Stimulated activated CD8-positive, alpha-beta memory T cell treated with anti-CD3 and anti-CD28 coated beads, Interleukin-2, amount 100 ng/mL, for 1 hour (primary cell): ENCODE results near the gene ALMS1.
"Not testable (repeated sequence)": the region's sequence is repeated elsewhere in the genome, so short reads cannot be mapped to it uniquely, and the experiment has no call there.

Experiments
- DNase-seq, 2 donors: peaks; one replicate each; pipeline ENCODE4 v3.0.0-alpha.2; 2020; ENCODE audit warnings: low read depth in 2 of 2

The ALMS1 gene

DNA sequence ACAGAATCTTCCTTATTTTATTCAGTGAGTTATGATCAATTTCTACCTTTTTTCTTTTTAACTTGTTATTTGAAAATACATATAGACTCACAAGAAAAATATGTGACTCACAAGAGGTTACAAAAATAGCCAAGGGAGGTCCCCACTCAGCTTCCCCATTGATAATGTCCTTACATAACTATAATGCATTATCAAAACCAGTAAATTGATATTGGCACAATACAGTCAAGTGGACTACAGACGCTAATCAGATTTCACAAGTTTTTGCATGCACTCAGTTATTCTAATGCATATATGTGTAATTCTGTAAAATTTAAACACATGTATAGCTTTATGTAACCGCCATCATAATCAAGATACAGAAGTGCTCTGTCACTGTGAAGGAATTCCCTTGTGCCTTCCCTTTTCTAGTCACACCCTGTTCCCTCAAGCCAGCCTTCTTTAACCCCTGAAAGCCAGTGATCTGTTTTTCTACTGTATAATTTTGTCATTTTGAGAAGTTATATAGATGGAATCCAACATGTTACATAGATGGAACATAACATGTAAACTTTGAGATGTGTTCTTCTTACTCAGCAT is 118.4 kb downstream of the ALMS1 start:
- no peak for DNase-seq

DNA sequence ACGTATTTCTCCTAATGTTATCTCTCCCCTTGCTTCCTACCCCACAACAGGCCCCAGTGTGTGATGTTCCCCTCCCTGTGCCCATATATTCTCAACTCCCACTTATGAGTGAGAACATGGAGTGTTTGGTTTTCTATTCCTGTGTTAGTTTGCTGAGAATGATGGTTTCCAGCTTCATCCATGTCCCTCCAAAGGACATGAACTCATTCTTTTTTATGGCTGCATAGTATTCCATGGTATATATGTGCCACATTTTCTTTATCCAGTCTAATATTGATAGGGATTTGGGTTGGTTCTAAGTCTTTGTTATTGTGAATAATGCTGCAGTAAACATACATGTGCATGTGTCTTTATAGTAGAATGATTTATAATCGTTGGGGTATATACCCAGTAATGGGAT is 119.2 kb downstream of the ALMS1 start:
- not testable (repeated sequence) for DNase-seq

DNA sequence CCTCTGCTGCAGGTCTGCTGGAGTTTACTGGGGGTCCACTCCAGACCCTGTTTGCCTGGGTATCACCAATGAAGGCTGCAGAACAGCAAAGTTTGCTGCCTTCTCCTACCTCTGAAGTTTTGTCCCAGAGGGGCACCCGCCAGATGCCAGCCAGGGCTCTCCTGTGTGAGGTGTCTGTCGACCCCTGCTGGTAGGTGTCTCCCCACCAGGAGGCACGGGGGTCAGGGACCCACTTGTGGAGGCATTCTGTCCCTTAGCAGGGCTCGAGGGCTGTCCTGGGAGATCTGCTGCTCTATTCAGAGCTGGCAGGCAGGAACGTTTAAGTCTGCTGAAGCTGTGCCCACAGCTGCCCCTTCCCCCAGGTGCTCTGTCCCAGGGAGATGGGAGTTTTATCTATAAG is 124.8 kb downstream of the ALMS1 start:
- DNase-seq, result not testable (repeated sequence)

DNA sequence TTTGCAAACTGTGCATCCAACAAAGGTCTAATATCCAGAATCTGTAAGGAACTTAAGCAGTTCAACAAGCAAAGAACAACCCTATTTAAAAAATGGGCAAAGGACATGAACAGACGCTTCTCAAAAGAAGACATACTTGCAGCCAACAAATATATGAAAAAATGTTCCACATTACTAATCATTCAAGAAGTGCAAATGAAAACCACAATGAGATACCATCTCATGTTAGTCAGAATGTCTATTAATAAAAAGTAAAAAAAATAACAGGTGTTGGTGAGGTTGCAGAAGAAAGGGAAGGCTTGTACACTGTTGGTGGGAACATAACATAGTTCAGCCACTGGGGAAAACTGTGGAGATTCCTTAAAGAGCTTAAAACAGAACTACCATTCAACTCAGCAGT is 130.4 kb downstream of the ALMS1 start:
- DNase-seq, result no peak

DNA sequence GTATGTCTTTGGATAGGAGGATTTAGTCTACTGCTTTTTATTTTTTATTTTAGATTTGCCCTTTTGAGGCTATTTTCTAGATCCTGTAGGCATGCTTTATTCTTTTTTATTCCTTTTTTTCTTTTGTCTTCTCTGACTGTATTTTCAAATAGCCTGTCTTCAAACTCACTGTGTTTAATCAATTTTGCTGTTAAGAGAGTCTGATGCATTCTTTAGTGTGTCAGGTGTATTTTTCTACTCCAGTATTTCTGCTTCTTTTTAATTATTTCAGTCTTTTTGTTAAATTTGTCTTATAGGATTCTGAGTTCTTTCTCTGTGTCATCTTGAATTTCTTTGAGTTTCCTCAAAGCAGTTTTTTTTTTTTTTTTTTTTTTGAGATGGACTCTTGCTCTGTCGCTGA is 143.1 kb downstream of the ALMS1 start:
- DNase-seq, result no peak

DNA sequence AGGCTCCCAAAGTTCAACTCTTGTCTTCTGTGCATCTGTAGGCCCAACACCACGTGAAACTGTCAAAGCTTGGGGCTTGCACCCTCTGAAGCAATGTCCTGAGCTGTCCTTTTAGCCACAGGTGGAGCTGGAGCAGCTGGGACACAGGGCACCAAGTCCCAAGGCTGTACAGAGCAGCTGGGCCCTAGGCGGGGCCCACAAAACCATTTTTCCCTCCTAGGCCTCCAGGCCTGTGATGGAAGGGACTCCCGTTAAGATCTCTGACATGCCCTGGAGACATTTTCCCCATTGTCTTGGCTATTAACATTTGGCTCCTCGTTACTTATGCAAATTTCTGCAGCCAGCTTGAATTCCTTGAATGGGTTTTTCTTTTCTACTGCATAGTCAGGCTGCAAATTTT is 145.1 kb downstream of the ALMS1 start:
- not testable (repeated sequence) for DNase-seq

DNA sequence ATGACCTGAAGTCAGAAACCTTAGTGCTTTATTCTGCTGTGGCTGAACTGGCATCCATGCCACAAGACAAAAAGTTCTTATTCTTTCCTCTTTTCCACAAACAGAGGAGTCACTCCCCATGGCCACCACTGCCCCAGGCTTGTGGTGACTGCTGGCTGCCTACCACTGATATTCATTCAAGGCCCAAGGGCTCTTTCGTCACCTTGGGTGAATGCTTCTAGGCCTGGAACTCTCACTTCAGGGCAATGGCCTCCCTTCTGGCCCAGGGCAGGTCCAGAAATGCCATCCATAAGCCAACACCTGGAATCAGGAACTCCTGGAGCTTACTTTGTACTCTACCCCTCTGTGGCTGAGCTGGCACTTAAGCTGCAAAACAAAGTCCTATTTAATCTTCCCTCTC is 146.7 kb downstream of the ALMS1 start:
- DNase-seq, result no peak

DNA sequence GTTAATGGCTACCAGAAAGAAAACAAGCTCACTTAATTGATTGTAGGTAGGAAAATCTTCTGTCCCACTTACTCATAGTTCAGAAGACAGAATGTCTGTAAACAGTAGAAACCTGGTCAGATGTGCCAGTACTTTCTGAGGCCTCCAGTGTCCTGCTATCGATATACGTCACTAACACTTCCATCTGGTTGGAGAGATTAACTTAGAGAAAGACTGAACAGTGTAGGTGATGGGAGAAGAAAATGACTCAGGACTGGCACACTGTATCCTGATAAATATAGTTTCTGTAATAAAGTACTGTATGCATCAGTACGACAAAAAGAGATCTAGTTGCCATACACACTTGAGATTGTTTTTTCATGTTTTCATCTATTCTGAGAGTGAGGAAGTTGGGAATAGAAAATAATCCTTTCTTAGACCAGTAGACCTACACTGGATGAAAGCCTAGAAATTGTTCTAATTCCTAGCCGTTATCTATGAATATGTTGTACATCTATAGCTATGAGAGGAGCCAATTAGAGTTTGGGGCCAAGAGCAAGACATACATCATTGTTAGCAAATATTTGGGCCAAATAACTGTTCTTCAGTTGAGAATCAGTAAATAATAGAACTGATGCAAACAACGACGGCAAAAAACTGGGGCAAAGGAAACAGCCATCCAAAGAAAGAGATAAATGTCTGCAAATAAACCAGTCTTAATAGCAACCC is 150.7 kb downstream of the ALMS1 start:
- no peak for DNase-seq

DNA sequence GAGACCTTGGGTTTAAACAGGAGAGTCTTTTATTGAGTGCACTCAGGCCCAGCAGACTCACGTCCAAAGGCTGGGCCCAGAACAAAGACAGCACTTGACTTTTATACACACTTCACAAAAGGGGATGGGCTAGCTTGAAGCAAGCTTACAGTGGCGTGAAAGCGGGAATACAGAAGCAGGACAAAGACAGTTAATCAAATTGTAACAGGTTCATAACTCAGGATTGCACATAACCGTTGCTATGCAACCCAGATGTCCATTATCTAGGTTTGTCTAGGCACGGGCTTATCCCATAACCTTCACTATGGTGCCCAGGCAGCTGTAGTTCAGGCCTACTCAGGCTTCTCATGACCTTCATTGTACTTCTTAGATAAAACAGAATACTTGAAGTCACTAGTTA is 175.2 kb downstream of the ALMS1 start:
- not testable (repeated sequence) for DNase-seq

DNA sequence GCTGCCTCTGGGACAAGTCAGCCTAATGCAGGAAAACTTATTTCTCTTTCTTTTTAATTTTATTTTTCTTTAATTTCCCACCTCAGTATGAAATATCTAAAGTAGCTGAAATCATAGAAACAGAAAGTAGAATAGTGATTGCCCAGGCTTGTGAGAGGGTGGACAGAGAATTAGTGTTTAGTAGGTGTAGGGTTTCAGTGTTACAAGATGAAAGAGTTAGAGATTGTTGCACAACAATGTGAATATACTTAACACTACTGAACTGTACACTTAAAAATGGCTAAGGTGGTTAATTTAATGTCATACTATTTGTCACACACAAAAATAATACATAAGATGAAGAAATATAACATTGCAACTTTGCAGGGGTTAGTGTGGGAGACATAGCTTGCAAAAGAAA is 175.8 kb downstream of the ALMS1 start:
- DNase-seq, result no peak

DNA sequence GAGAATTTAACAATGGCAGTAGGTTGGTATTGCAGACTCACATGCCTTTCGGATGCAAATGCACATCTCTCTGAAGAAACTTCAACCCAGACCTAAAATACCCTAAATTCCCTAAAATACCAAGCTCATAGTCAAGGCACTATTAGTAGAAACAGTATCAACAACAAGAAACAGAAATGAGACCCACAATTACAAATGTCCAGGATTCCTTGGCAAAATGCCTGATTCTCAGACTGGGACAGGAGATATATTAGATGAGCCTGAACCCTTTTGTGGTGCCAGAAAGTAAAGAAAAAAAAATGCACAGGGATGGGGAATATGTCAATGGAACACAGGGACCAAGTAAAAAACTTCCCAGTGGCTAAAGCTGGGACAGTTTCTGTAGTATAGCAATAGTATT is 179.3 kb downstream of the ALMS1 start:
- no peak for DNase-seq

DNA sequence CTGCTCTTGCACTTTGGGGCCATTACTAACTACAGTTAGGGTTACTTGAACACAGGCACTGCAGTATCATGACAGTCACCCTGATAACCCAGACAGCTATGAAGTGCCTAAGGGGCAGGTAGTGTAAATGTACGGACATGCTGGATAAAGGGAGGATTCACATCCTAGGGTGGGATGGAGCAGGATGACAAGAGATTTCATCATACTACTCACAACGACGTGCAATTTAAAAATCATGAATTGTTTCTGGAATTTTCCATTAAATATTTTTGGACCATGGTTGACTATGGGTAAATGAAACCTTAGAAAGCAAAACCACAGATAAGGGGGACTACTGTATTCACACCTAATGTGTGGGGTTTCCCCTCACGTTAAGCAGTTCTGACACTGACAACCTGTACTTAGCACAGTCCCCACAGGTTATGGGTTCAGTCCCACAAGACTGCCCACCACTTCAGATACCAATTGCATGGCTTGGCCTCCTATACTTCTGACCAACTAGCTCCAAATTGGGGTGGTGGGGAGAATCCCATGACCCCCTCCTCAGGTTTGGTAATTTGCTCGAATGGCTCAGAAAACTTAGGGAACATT is 180.7 kb downstream of the ALMS1 start:
- DNase-seq, result no peak

DNA sequence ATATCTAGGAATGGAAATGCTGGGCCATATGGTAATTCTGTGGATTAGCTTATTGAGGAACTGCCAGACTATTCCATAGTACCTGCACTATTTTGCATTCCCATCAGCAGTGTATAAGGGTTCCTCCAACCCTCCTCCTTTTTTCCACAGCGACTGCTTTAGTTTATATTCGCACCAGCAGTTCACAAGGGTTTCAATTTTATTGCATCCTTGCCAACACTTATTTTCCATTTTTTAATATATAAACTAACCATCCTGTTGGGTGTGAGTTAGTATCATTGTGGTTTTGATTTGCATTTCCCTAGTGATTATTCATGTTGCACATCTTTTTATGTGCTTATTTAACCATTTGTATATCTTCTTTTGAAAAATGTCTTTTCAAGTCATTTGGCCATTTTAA is 189.6 kb downstream of the ALMS1 start:
- DNase-seq, result no peak

DNA sequence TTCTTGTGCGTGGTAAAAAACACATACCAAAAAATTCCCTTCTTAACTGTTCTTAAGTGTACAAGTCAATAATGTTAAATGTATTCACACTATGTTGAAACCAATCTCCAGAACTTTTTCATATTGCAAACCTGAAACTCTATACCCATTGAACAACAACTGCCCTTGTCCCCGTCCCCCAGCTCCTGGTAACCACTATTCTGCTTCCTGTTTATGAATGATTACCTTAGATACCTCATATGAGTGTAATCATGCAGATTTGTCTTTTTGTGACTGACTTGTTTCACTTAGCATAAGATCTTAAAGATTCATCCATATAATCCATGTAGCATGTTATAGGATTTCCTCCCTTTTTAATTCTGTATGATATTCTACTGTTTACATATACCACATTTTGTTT is 196.7 kb downstream of the ALMS1 start:
- DNase-seq, result no peak

DNA sequence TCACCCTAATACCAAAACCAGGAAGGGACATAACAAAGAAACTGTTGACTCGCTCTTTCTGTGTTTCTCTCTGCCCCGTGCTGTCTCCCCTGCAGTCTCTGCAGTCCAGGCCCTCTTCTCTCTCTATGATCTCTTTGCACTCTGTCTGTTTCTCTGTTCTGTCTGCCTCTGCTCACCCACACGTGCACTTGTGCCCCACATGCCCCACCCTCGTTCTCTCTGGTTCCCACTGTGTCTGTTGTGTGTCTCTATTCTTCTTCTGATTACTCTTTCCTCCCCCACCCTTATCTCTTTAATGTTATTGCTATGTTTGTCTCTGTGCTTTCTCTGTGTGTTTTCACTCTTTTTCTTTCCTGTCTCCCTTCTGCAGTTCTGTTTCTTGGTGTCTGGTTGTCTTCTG is 202.5 kb downstream of the ALMS1 start:
- no peak for DNase-seq

DNA sequence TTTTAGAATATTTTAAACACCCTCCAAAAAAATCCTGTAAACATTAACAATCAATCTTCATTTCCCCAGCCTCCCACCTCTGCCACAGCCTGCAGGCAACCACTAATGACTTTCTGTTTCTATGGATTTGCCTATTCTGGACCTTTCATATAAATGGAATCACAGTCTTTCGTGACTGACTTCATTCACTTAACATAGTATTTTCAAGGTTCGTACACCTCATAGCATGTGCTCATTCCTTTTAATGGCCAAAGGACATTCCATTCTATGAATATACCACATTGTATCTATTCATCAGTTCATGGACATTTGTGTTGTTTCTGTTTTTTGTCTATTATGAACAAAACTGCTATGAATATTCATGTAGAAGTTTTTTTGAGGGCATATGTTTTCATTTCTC is 208.0 kb downstream of the ALMS1 start:
- DNase-seq, result no peak

DNA sequence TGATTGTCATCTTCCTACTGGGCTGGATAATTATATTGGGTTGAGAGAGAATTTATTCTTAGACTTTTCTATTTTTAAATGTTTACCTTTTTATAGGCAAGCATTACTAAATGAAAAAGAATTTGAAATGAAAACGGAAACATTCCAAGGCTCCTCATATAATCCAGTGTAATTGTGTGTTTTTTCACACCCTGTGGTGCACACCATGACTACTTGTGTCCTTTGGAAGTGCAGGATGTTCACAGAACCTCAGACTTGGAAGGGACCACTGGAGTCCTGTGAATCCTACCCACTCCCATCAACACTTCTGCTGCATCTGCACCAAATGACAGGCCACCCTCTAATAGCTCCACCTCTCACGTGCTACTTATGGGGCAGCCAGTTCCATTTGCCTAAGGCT is 208.6 kb downstream of the ALMS1 start:
- DNase-seq, result no peak

DNA sequence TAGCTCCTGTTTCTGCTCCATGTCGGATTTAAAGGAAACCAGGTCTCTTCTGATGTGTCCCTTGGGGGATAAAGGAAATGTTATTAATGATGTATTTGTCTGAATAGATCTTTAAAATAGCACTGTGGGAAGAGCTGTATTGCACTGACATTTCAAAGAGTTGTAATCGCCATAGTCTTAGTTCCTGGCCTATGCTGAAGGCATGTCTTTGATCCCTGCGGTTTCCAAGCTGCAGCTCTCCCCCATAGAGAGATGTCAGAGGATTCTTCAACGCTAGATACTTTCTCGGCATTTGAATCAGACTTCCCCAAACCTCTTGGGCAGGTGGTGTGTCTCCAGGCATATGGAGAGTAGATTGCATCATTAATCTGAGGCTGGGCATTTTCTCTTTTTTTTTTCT is 216.1 kb downstream of the ALMS1 start:
- no peak for DNase-seq

DNA sequence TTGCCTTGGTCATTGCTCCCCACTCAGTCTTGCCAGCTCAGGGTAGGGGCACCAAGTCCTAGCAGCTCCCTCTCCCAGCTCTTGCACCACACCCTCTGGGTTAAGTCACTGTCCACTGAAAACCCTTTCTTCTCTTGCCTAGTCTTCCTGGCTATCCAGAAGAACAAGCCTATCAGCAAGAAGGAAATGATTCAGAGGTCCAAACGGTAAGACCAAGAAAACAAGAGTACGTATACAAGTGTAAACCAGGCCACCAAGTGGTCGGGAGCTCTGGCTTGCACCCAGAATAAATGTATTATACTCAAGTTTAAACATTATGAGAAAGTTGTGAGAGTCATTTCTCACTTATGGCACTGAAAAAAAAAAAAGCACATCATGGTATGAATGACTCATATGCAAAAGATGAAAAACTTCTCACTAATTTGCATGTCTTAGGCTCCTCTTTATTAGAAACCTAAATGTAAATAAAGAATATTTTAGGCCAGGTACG is 217.5 kb downstream of the ALMS1 start:
- not testable (repeated sequence) for DNase-seq

DNA sequence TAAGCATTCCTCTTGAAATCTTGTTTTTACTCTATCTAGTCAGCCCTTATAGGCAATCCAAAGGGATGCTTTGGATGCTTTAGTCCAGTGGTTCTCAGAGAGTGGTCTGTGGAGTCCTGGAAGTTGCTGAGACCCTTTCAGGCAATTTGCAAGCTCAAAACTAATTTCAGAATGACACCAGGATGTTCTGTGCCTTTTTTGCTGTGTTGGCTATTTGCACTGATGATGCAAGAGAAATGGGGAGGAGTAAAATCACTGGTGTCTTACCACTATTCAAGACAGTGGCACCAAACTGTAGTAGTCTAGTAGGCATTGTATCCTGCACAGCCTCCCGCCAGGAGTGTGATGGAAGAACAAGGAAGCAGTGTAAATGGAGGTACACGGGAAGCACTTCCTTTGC is 219.0 kb downstream of the ALMS1 start:
- not testable (repeated sequence) for DNase-seq

DNA sequence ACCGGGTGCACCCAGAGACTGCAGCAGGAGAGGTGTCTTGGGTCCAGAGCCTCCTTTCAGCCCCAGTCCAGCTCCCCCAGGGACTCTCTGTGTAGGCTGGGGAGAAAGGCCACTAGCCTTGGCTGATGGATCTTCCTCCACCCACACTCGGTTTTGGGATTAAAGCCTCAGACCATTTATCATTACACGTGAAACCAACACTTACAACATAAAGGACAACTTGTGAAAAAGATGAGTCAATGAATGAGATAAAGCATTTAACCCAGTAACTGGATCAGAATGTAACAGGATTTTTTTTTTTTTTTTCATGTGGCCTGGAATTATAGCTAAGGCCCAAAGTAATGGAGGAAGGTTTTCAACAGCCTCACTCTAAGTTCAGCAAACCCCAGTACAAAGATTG is 224.5 kb downstream of the ALMS1 start:
- no peak for DNase-seq

DNA sequence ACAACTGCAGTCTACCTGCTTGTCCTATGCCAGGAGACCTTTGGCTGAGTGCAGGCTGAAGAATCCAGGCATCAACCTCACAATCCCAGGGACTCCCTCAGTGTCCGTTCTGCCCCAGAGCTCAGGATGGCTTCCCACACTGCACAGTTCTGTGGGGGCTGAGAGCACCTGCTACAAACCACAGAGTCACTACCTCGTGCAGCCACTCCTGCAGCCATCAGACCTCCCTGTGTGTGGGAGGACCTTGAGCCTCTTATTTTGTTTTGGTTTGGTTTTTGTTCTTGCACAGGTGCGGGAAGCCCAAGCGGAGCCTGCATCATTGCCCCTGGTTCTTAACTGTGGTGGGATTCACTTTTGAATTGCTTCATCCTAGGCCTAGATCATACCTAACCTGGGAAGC is 225.6 kb downstream of the ALMS1 start:
- DNase-seq, result no peak

DNA sequence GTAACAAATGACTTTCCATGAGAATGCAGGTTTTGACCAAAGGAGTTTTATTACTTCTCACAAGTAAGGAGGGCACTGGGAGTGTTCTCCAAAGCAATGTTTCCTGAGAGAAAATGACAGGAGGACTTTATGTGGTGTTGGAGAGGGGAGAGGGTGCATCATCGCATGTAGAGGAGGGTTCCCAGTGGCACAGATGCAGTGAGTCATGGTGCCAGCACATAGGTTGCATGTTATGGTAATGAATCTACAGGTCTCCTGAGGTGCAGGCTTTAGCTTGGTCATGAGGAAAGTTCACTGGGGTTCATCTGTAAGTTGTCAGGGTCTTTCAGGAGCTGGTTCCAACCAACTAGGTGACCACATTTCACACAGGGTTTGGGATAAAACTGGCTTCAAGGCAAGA is 226.2 kb downstream of the ALMS1 start:
- no peak for DNase-seq
